Nephron (organoid): Measurements from ENCODE around the gene APPL1.

Source experiments
- H3K27ac Mint-ChIP-seq, 3 experiments: 2 replicates each; pipeline ENCODE4 v1.8.0; 2020; ENCODE audit warnings: mixed read lengths in 3 of 3, mild to moderate bottlenecking in 2 of 3, moderate library complexity in 1 of 3
- H3K27me3 Mint-ChIP-seq: 2 replicates; pipeline ENCODE4 v1.8.0; 2021; ENCODE audit warnings: low read depth, mild to moderate bottlenecking, moderate library complexity, mixed read lengths
- H3K36me3 Mint-ChIP-seq: 2 replicates; pipeline ENCODE4 v1.8.0; 2020; ENCODE audit warnings: low read depth, mixed read lengths
- H3K4me1 Mint-ChIP-seq: 2 replicates; pipeline ENCODE4 v1.8.0; 2020; ENCODE audit warnings: mixed read lengths
- H3K4me3 Mint-ChIP-seq, 3 experiments: 2 replicates each; pipeline ENCODE4 v1.8.0; 2020; ENCODE audit warnings: mild to moderate bottlenecking in 3 of 3, mixed read lengths in 3 of 3, moderate library complexity in 2 of 3
- H3K9me3 Mint-ChIP-seq: 2 replicates; pipeline ENCODE4 v1.8.0; 2020; ENCODE audit warnings: mixed read lengths
- CTCF ChIP-seq, 3 experiments: fragments of 200-600 bp; sonication (generic); IDR thresholded peaks; one replicate each; pipeline ENCODE4 v1.5.0; 2021; ENCODE audit warnings: antibody characterized with exemption in 3 of 3; ENCODE audit not compliant: unreplicated experiment in 3 of 3

Gene APPL1

GRCh38 chr3:57199895-57200297, 27.6 kb upstream of the APPL1 start, which contains the start of gene HESX1:
HESX1 (minus strand) TSS chr3:57199978; CDS start chr3:57199918, 60 bp downstream.
- no peaks in the 10 kb centered on the region for H3K9me3 Mint-ChIP-seq

DNA sequence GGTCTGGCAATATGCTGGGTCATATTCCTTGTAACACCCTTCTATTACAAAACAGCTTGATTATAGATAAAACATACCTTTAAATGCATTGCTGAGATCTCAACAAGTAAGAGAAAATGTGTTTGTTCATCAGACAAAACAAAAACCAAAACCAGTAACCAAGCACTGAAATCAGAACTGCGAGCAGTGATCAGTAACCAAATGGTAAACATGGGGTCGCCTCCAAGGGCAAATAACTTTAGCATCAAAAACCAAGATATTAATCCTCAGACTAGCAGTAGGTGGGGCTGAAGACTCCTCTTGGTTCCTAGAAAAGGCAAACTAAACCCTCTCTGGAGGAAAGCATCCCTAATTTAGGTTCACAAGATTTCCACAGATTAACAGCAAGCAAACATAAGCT, 21.1 kb upstream of the APPL1 start:
- TF ChIP-seq CTCF (IDR thresholded peaks at IDR 0.05; ENCODE audit: unreplicated experiment in 3 of 3), result no peak
- Mint-ChIP-seq H3K36me3 (no peaks in the 10 kb centered on the region), H3K27ac (no peak overlapping the region), H3K4me3 (no peak overlapping the region), H3K4me1 (no peaks in the 10 kb centered on the region), H3K9me3 (no peaks in the 10 kb centered on the region), H3K27me3 (no peaks in the 10 kb centered on the region)

More at GRCh38 chr3:57199895-57200297, 27.6 kb upstream of the APPL1 start, which contains the start of gene HESX1:
- no peak within 1 kb of the TSS for H3K4me3 Mint-ChIP-seq
- no peaks in the 10 kb centered on the region for H3K4me1 Mint-ChIP-seq
- no peak for TF ChIP-seq CTCF (IDR thresholded peaks at IDR 0.05; ENCODE audit: unreplicated experiment in 3 of 3)
- no peaks in the 10 kb centered on the region for H3K36me3 Mint-ChIP-seq
- H3K27me3 Mint-ChIP-seq, result no peaks in the 10 kb centered on the region
- no peak within 1 kb of the TSS for H3K27ac Mint-ChIP-seq

DNA sequence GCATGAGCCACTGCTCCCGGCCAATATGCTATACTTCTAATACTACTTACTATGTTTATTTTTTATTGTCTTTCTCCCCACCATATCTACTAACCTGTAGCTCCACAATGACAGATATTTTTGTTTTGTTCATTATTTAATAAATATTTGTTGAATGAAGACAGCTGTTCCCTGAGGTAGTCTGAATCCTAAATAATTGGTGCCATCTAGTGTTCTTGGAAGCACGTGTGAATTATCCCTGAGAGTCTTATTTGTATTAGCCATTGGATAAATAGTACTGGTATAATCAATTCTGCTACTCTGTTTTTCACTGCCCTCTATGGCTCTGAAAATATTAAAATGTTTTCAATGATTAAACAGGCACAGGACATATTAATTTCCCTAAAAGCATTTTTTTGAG, 5.6 kb upstream of the APPL1 start:
- Mint-ChIP-seq H3K27me3 (peaks cover 3% of the 10 kb centered on the region), H3K27ac (no peak overlapping the region), H3K9me3 (no peaks in the 10 kb centered on the region), H3K4me3 (no peak overlapping the region), H3K36me3 (no peaks in the 10 kb centered on the region), H3K4me1 (peaks cover 10% of the 10 kb centered on the region)
- peak; percentile 50 to 61 (median 53) for TF ChIP-seq CTCF (IDR thresholded peaks at IDR 0.05; ENCODE audit: unreplicated experiment in 3 of 3)

GRCh38 chr3:57224856-57225255, 2.7 kb upstream of the APPL1 start:
- no peak for TF ChIP-seq CTCF (IDR thresholded peaks at IDR 0.05; ENCODE audit: unreplicated experiment in 3 of 3)
- Mint-ChIP-seq H3K4me3 (no peak overlapping the region), H3K27ac (no peak overlapping the region), H3K9me3 (no peaks in the 10 kb centered on the region), H3K36me3 (no peaks in the 10 kb centered on the region), H3K27me3 (no peaks in the 10 kb centered on the region), H3K4me1 (peaks cover 25% of the 10 kb centered on the region)

- H3K27ac Mint-ChIP-seq, result peak overlapping the region; percentile 79 to 98 (median 98)
- H3K36me3 Mint-ChIP-seq, result no peaks in the 10 kb centered on the region
- H3K9me3 Mint-ChIP-seq, result no peaks in the 10 kb centered on the region
- no peak for TF ChIP-seq CTCF (IDR thresholded peaks at IDR 0.05; ENCODE audit: unreplicated experiment in 3 of 3)
- H3K4me3 Mint-ChIP-seq, result peak overlapping the region; percentile 49 to 95 (median 67)
- no peaks in the 10 kb centered on the region for H3K27me3 Mint-ChIP-seq
- H3K4me1 Mint-ChIP-seq, result peaks cover 30% of the 10 kb centered on the region
Measured at GRCh38 chr3:57226176-57226575, 1.4 kb upstream of the APPL1 start.

- Mint-ChIP-seq H3K4me3 (peak overlapping the region; percentile 92 to 97 (median 96)), H3K4me1 (peaks cover 30% of the 10 kb centered on the region), H3K9me3 (no peaks in the 10 kb centered on the region), H3K36me3 (no peaks in the 10 kb centered on the region), H3K27me3 (no peaks in the 10 kb centered on the region), H3K27ac (peak overlapping the region; percentile 93 to 97 (median 94))
- TF ChIP-seq CTCF (IDR thresholded peaks at IDR 0.05; ENCODE audit: unreplicated experiment in 3 of 3), result no peak
Measured at GRCh38 chr3:57227930-57228751, 612 bp downstream of the APPL1 start.
